Stimulated activated CD8-positive, alpha-beta memory T cell treated with anti-CD3 and anti-CD28 coated beads, Interleukin-4, amount 100 ng/mL, for 4 hours (primary cell): ENCODE results near the gene ADI1.
"Not testable (repeated sequence)": the region's sequence is repeated elsewhere in the genome, so short reads cannot be mapped to it uniquely, and the experiment has no call there.

Experiments used
- DNase-seq, 2 donors: peaks; one replicate each; pipeline ENCODE4 v3.0.0-alpha.2; 2020; ENCODE audit warnings: low read depth in 2 of 2, low spot score in 1 of 2

The ADI1 gene

GRCh38 chr2:3529316-3530025 is 10.1 kb upstream of the ADI1 start:
- no peak for DNase-seq

- DNase-seq = no peak
These were observed 8.8 kb upstream of the ADI1 start for GRCh38 chr2:3527886-3528785.

GRCh38 chr2:3526871-3527270 is 7.5 kb upstream of the ADI1 start:
- DNase-seq = no peak

- DNase-seq = no peak
These were observed 4.3 kb upstream of the ADI1 start for GRCh38 chr2:3523551-3524041.

DNA sequence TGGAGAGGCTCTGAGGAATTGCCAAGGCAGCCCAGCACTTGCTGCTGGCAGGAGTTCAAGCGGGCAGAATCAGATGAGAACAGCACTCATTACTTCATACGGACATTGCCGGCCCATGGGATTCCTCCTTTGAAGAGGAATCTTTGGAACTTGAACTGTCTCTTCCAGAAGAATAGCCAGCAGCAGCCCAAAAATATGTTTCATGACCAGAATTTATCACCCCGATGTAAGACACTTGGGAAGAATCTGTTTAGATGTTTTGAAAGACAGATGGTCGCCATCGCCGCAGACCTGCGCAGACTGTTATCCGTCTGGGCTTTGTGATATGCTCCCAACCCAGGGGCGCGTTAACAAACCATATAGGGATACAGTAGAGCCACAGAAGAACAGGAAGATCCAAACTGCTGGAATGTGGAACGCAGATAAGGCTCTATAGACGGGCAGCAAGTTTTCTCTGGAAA is 3.7 kb upstream of the ADI1 start:
- DNase-seq = no peak

GRCh38 chr2:3520591-3520990 is 1.3 kb upstream of the ADI1 start:
- DNase-seq = no peak

DNA sequence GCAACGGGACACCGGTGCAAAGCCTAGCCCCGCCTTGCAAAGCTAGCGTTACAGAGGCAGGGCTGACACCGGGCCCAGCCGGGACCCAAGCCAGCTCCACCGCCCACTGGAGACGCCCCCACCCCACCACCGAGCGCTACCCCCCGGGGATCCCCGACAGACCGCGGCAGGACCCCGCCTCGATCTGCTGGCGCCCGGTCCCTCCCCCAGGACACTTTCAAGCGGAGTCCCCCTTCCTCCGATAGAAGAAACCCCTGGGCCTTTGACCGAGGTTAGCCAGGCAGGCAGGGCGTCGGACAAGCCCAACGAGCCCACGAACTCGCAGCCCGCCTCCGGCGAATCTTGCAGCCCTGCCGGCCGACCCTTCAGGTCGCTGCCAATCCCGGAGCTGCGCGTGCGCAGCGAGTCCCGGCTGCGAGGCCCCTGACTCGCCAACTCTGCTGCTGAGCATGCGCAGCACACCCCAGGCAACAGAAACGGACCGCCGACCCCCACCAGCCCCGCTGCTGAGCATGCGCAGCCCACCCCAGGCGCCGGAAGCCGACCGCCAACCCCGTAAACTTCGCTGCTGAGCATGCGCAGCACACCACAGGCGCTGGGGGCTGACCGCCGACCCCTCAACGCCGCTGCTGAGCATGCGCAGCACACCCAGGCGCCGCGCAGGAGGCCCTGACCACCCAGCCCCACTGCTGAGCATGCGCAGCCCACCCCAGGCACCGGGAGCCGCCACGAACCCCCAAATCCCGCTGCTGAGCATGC is 656 bp downstream of the ADI1 start:
- DNase-seq = peak; percentile 94 to 98

DNA sequence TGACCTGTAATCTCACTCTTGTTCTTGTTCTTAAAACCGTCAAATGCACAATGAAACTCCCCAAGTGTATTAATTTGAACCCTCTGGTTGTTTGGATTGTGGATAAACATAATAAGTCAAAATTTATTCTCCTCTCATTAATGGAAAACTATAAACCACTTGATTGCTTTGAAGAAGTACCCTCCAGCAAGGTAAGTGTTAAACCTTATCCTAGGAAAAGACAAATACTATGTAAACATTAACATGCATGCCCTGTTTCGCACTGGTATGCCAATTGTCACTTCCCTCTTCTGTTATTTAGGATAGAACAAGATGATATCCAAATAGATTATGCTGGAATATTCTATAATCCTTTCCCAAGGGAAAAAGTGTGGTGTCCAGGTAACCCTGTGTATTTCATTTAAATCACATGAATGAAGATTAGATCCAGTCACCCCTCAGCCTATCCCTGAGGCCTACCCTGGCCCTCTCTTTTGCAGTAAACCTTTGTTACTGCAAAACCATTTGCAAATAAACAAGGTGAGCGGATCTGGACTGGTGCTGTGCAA is 1.3 kb downstream of the ADI1 start:
- no peak for DNase-seq

DNA sequence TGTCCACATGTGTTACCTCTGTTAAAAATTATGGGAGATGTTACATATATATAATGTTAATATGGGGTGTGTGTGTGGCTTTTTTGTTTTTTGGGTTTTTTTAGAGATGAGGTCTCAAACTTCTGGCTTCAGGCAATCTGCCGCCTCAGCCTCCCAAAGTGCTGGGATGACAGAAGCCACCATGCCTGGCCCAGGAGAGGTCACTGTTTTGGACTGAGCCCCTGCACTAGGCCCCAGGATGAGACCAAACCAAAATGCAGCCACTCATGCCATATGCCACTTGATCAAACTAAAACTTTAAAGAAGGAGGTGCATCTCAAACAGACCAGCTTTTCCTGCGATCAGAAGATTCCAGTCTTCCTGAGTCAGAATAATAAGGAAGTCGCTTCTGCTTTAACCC is 2.5 kb downstream of the ADI1 start:
- no peak for DNase-seq

DNA sequence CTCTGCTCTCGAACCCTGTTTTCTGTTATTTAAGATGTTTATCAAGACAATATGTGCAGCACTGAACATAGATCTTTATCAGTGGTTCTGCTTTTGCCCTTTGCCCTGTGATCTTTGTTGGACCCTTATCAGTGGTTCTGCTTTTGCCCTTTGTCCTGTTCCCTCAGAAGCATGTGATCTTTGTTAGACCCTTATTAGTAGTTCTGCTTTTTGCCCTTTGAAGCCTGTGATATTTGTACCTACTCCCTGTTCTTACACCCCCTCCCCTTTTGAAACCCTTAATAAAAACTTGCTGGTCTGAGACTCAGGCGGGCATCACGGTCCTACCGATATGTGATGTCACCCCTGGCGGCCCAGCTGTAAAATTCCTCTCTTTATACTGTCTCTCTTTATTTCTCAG is 3.9 kb downstream of the ADI1 start:
- DNase-seq = not testable (repeated sequence)

GRCh38 chr2:3513026-3513810 is 6.1 kb downstream of the ADI1 start:
- no peak for DNase-seq

DNA sequence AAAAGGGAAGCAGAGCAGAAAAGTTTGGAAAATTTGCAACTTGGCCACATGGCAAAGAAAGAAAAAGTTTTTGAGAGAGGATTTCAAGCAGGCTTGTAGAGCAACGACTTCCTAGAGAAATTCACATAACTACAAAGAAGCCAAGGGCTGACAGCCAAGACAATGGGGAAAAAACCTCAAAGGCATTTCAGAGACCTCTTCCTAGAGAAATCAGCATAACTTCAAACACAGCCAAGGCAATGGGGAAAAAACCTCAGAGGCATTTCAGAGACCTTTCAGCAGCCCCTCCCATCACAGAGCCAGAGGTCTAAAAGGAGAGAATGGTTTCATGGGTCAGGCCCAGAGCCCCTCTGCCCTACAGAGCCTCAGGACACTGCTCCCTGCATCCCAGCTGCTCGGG is 7.2 kb downstream of the ADI1 start:
- no peak for DNase-seq

DNA sequence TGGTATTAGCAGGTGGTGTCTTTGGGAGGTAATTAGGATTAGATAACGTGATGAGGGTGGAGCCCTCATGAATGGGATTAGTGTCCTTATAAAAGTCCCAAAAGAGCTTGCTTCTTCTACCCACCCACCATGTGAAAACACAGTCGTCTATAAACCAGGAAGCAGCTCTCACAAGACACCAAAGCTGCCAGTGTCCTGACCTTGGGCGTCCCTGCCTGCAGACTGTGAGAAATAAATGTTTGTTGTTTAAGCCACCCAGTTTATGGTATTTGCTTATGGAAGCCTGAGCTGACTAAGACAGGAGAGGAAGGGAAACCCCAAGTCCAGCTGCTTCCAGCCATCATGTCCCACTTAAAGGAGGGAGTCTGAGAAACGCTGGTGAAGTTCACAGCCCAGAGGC is 13.6 kb downstream of the ADI1 start:
- no peak for DNase-seq

GRCh38 chr2:3504741-3505140 is 14.6 kb downstream of the ADI1 start:
- no peak for DNase-seq

DNA sequence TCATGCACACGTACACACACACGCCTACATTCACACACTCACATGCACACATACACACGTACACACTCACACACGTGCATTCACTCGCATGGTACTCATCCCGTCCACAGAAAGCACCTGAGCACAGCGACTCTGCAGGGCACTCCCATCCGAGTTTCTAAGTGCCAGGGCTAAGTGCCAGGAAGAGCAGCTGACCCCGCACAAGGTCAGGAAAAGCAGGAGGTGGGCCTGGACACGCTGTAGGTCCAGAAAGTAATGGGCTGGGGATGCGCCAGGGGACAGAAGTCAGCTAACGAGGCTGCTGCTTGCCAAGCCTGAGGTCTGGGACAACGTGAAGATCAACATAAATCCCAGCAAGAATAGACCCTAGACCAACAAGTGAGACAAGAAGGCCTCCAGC is 15.8 kb downstream of the ADI1 start:
- no peak for DNase-seq

- DNase-seq = no peak
These were observed 16.3 kb downstream of the ADI1 start for GRCh38 chr2:3503046-3503445.

DNA sequence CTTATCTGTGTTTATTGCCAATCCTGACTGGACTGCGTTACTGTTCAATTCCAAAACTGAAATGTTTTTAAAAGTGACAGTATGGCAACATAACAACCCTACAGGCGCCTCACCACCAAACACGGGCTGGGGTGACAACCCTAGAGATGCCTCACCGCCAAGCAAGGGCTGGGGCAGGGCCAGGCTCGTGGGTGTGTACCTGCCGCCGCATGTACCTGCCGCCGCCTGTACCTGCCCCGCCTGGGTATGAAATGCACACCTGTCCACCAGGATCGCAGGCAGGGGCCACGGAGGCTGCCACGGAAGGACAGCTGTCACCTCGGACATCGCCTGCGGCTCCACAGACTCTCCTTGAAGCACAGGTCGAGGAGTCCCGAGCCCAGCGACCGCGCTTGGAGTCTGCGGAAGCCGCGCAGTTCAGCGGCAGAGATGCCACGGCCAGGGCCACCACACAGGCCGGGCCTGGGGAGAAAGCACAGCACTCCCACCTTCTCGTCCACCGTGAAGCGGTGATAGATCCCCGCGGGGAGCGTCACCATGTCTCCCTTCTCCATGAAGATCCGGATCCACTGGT is 18.9 kb downstream of the ADI1 start:
- DNase-seq = no peak

DNA sequence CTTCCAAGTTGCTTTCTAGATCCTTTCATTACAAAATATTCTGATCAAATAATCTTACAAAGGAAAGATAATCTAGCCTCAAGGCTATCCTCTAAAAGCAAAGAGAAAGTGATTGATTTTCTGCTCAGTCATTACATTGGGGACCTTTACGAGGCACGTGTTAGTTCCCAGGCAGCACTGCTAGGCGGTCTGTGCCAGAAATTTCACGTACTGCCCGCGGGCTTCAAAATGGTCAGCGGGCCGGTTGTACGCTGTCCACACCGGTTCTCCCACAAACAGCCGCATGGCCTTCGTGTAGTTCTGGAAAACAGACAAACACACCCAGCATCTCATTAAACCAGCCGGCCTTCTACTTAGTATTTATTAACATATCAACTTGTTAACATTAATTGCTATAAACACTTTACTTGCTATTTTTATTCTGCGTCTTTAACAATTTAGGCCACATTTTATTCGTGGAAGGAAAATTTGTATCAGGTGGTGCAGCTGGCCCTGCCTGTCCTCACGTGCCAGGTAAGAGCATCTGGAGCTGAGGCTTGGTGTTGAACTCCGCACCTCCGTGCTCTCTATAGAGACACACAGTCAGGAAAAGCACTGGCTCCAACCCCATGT is 20.4 kb downstream of the ADI1 start:
- DNase-seq = no peak

DNA sequence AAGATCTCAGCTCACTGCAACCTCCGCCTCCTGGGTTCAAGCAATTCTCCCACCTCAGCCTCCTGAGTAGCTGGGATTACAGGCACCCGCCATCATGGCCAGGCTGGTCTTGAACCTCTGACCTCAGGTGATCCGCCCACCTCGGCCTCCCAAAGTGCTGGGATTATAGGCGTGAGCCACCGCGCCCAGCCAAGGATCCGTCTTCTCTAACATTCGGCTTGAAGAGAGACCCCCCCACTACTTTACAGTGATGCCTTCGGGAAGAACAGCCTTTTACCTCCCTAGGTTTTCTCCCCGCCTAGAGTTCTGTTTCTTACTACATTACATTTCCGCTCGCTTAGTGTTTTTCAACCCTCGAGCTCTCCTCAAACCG is 22.6 kb downstream of the ADI1 start:
- DNase-seq = not testable (repeated sequence)
